Smooth muscle cell (in vitro differentiated cells): ENCODE data around the gene CDK16. TPM values are rescaled to one million over a fixed set of nuclear protein-coding genes. Genes with fewer than 3 reads are reported as not detected.

Source experiments
- DNase-seq: peaks from one replicate; lab custom pipeline; 2025; ENCODE audit not compliant: unreplicated experiment; lab: John Stamatoyannopoulos, UW
- H2AFZ ChIP-seq: fragments of 200-600 bp; sonication (generic); 2 replicates; pipeline ENCODE4 v1.6.0; 2016; ENCODE audit warnings: antibody characterized with exemption, low read depth, mild to moderate bottlenecking
- H3F3A ChIP-seq: fragments of 200-600 bp; sonication (generic); 2 replicates; pipeline ENCODE4 v1.6.0; 2017; ENCODE audit warnings: antibody characterized with exemption, low read depth
- H3K27ac ChIP-seq: fragments of 200-600 bp; sonication (generic); 2 replicates; pipeline ENCODE4 v1.5.1; 2016; ENCODE audit warnings: low read depth, mild to moderate bottlenecking
- H3K27me3 ChIP-seq: fragments of 200-600 bp; sonication (generic); 2 replicates; pipeline ENCODE4 v1.6.1; 2016; ENCODE audit warnings: low read depth, mild to moderate bottlenecking
- H3K36me3 ChIP-seq: fragments of 200-600 bp; sonication (generic); 2 replicates; pipeline ENCODE4 v1.5.1; 2016; ENCODE audit warnings: low read depth
- H3K4me1 ChIP-seq: fragments of 200-600 bp; sonication (generic); 2 replicates; pipeline ENCODE4 v1.5.1; 2016; ENCODE audit warnings: low read depth
- H3K4me2 ChIP-seq: fragments of 200-600 bp; sonication (generic); 2 replicates; pipeline ENCODE4 v1.6.0; 2016; ENCODE audit warnings: mild to moderate bottlenecking
- H3K4me3 ChIP-seq: fragments of 200-600 bp; sonication (generic); 2 replicates; pipeline ENCODE4 v1.5.1; 2016; ENCODE audit warnings: mild to moderate bottlenecking
- H3K79me2 ChIP-seq: fragments of 200-600 bp; sonication (generic); 2 replicates; pipeline ENCODE4 v1.6.0; 2016; ENCODE audit warnings: low read depth, mild to moderate bottlenecking
- H3K9ac ChIP-seq: fragments of 200-600 bp; sonication (generic); 2 replicates; pipeline ENCODE4 v1.6.0; 2016; ENCODE audit warnings: low read depth
- H3K9me3 ChIP-seq: fragments of 200-600 bp; sonication (generic); replicated peaks from 2 replicates; pipeline ENCODE4 v1.5.1; 2016; ENCODE audit warnings: low read depth
- H4K20me1 ChIP-seq: fragments of 200-600 bp; sonication (generic); 2 replicates; pipeline ENCODE4 v1.6.0; 2016; ENCODE audit warnings: low read depth
- CTCF ChIP-seq: fragments of 200-600 bp; sonication (generic); IDR thresholded peaks from 2 replicates; pipeline ENCODE4 v1.5.1; 2017; ENCODE audit warnings: borderline replicate concordance, mild to moderate bottlenecking, antibody characterized with exemption; ENCODE audit not compliant: insufficient read depth, poor library complexity, severe bottlenecking
- WGBS: methylation state at CpG from one replicate; pipeline ENCODE4 v1.1.7; 2016; ENCODE audit warnings: low lambda C conversion rate; 5-methylcytosine and 5-hydroxymethylcytosine counted together
- polyA plus RNA-seq: library from polyadenylated mRNA; unstranded; fragments of >200 nt; fragmentation: Nextera tagmentation; extraction: Ambion mirVana; gene quantifications from 2 replicates; pipeline ENCODE4 v1.2.1, GENCODE V29; 2016
- total RNA-seq: library from RNA; depleted of rRNA; stranded (reverse); fragments of >200 nt; gene quantifications from 2 replicates; pipeline ENCODE4 v1.2.3, GENCODE V29; 2014

CDK16 gene
- total and polyA plus RNA-seq, 2 experiments from 2014 or later: 176 to 269 TPM

- 96% methylated on average over 10 of the region's 10 CpGs for WGBS
- H3K27me3 ChIP-seq: no peaks in the 10 kb centered on the region
- no peak for DNase-seq
- no peak overlapping the region for H2AFZ ChIP-seq
- no peak overlapping the region for H3K4me2 ChIP-seq
- H3K4me1 ChIP-seq: no peaks in the 10 kb centered on the region
- H3K9ac ChIP-seq: no peak overlapping the region
- H3K27ac ChIP-seq: no peak overlapping the region
- no peak overlapping the region for H3K4me3 ChIP-seq
- TF ChIP-seq CTCF: no peak
- H3K36me3 ChIP-seq: peaks cover 14% of the 10 kb centered on the region
- no peaks in the 10 kb centered on the region for H3K9me3 ChIP-seq
- peaks cover 3% of the 10 kb centered on the region for H4K20me1 ChIP-seq
- peaks cover 6% of the 10 kb centered on the region for H3F3A ChIP-seq
- no peaks in the 10 kb centered on the region for H3K79me2 ChIP-seq
Measured at GRCh38 chrX:47245156-47245555, 26.7 kb downstream of the CDK16 start.

GRCh38 chrX:47247206-47247998 lies 28.9 kb downstream of the CDK16 start:
- Histone ChIP-seq H4K20me1 (no peaks in the 10 kb centered on the region), H3F3A (peaks cover 6% of the 10 kb centered on the region), H3K27me3 (no peaks in the 10 kb centered on the region), H3K79me2 (no peaks in the 10 kb centered on the region), H2AFZ (no peak overlapping the region), H3K4me1 (no peaks in the 10 kb centered on the region), H3K9ac (no peak overlapping the region), H3K27ac (no peak overlapping the region), H3K4me2 (no peak overlapping the region), H3K4me3 (no peak overlapping the region), H3K9me3 (no peaks in the 10 kb centered on the region), H3K36me3 (peaks cover 14% of the 10 kb centered on the region)
- TF ChIP-seq CTCF: no peak
- 85% methylated on average over 22 of the region's 23 CpGs for WGBS
- DNase-seq: no peak

- Histone ChIP-seq H3K36me3 (peaks cover 14% of the 10 kb centered on the region), H3K4me1 (no peaks in the 10 kb centered on the region), H3K4me2 (no peak overlapping the region), H3F3A (peaks cover 6% of the 10 kb centered on the region), H3K27me3 (no peaks in the 10 kb centered on the region), H3K9me3 (no peaks in the 10 kb centered on the region), H3K79me2 (no peaks in the 10 kb centered on the region), H2AFZ (no peak overlapping the region), H3K4me3 (no peak overlapping the region), H3K27ac (no peak overlapping the region), H3K9ac (no peak overlapping the region), H4K20me1 (no peaks in the 10 kb centered on the region)
- 98% methylated on average over 13 of the region's 13 CpGs for WGBS
- no peak for DNase-seq
- no peak for TF ChIP-seq CTCF
Measured at GRCh38 chrX:47247999-47248320, 29.5 kb downstream of the CDK16 start.

- no peaks in the 10 kb centered on the region for H4K20me1 ChIP-seq
- no peaks in the 10 kb centered on the region for H3K4me1 ChIP-seq
- 98% methylated on average over 6 of the region's 6 CpGs for WGBS
- no peak overlapping the region for H3K9ac ChIP-seq
- H3K36me3 ChIP-seq: peaks cover 10% of the 10 kb centered on the region
- no peak for TF ChIP-seq CTCF
- H3K27me3 ChIP-seq: no peaks in the 10 kb centered on the region
- peaks cover 6% of the 10 kb centered on the region for H3F3A ChIP-seq
- H3K9me3 ChIP-seq: no peaks in the 10 kb centered on the region
- no peak overlapping the region for H3K4me2 ChIP-seq
- DNase-seq: no peak
- no peak overlapping the region for H3K27ac ChIP-seq
- no peak overlapping the region for H2AFZ ChIP-seq
- H3K79me2 ChIP-seq: no peaks in the 10 kb centered on the region
- H3K4me3 ChIP-seq: no peak overlapping the region
Measured at GRCh38 chrX:47248576-47248975, 30.1 kb downstream of the CDK16 start.
